Fibroblast of pulmonary artery (primary cell): ENCODE data around the gene MOB2.

Source experiments
- DNase-seq: peaks from one replicate; pipeline ENCODE4 v3.0.0-alpha.2; 2010; ENCODE audit warnings: low read depth
- H3K4me3 ChIP-seq: replicated peaks from 2 replicates; pipeline ENCODE4 v1.5.1; 2011; ENCODE audit warnings: low read depth, mild to moderate bottlenecking, control low read depth, low read length, moderate library complexity
- CTCF ChIP-seq: IDR thresholded peaks from 2 replicates; pipeline ENCODE4 v1.5.1; 2011; ENCODE audit warnings: mild to moderate bottlenecking, control low read depth, low read length, inconsistent platforms; ENCODE audit errors: missing control alignments

MOB2 gene

DNA sequence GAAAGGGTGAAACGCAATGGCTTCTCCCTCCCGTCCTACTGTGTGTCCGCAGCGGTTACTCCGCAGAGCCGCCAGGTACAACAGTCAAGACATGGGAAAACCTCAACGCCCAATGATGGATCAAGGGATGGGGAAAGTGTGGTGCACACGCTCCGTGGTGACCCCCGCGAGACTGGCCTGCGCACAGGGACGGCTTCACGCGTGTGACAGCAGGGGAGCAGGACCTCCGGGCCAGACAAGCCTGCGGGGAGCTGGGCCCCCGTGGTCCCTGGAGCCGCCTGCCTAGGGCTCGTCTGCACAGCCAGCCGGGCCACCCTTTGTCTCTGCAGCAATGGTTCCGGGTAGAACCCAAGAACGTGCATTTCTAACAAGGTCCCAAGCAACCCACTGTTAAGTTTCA, 31.7 kb upstream of the MOB2 start:
- TF ChIP-seq CTCF, result no peak
- no peak overlapping the region for H3K4me3 ChIP-seq
- no peak for DNase-seq

DNA sequence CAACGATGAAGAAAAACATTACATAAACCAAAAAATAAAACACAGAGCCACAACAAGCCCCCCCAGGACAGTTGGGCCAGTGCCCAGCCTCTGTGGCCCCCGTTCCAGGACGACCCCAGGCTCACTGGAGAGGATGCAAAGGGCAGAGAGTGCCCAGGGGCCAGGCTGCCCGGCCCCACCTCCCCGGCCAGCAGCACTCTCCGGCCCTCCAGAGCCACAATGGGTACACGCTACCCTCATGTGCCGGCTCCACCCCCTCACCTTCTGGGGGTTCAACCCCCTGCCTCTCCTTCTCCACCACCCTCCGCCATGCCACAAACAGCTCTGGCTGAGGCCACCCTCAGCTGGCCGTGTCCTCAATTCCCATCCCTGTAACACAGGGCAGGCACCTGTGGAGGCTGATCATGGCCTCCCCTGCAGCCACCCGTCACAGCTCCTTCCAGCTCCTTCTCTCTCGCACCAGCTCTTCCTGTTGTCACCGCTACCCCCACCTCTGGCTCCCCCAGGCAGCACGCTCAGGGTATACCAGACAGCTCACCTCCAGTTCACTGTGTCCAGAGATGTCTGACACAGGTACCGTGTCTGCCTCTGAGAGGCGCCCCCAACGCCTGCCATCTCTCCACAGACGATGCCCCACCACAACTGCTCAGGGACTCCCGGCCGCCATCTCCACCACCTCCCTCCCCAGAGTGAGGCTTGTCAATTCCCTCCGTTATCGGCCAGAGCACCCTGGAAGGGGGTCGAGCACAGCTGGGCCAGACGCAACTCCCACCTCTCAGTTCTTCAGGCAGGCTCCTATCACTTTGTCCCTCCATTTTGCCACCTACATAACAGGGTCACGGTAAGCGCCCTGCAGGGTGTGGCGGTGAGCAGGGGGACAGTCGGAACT, 30.8 kb upstream of the MOB2 start:
- no peak for TF ChIP-seq CTCF
- H3K4me3 ChIP-seq, result no peak overlapping the region
- DNase-seq, result no peak

DNA sequence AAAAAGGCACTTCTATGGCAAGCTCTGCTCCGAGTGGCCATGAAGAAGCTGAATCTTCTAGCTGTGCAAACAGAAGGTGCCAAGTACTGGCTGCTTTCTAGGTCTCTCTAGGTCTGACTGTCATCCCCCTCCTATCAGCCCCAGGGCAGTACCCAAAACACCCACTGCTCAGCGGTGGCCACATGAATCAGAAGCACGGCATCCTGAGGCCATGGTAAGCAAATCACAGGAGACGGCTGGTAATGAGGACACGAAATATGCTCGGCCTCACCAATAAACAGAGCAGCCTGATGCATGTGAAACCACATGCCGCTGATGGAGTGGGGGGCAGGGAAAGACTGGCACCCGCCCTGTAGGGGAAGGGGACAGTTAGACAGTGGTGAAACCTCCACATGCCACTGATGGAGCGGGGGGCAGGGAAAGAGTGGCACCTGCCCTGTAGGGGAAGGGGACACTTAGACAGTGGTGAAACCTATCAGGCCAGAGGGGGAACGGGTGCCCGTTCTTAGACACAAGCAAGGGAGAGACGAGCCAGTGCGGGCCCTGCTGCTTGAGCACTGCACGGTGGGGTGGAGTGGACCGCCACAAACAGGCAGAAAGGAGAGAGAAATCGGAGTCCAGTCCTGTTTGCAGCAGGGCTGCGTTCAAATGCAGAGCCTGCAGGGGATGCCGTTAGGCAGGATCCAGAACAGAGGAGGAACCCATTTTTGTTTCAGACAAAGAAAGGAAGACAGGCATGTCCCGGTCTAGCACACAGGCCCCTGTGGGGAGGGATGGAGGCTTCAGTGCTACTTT, 29.9 kb upstream of the MOB2 start:
- H3K4me3 ChIP-seq, result no peak overlapping the region
- TF ChIP-seq CTCF, result no peak
- DNase-seq, result no peak

- no peak overlapping the region for H3K4me3 ChIP-seq
- peak; percentile 88 for TF ChIP-seq CTCF
- peak; percentile 66 for DNase-seq
These were observed 28.8 kb upstream of the MOB2 start for GRCh38 chr11:1515082-1516060.

GRCh38 chr11:1514336-1515061, 27.9 kb upstream of the MOB2 start:
- H3K4me3 ChIP-seq, result no peak overlapping the region
- DNase-seq, result no peak
- no peak for TF ChIP-seq CTCF
